NCI-H748 (cell line): ENCODE measurements around the gene RHEX.

Experiments
- DNase-seq: peaks from one replicate; lab custom pipeline; 2025; ENCODE audit not compliant: unreplicated experiment; lab: John Stamatoyannopoulos, UW

RHEX gene

GRCh38 chr1:206114692-206115640 is 62.0 kb downstream of the RHEX start:
- no peak for DNase-seq

- no peak for DNase-seq
These were observed 62.8 kb downstream of the RHEX start for GRCh38 chr1:206115791-206116190.

GRCh38 chr1:206116191-206116872 is 63.4 kb downstream of the RHEX start:
- DNase-seq = peak; percentile 68

GRCh38 chr1:206116873-206117150 is 63.8 kb downstream of the RHEX start:
- peak; percentile 22 for DNase-seq

GRCh38 chr1:206117151-206117948 is 64.4 kb downstream of the RHEX start, which contains the start of gene AVPR1B:
AVPR1B (minus strand) TSS chr1:206117388; CDS start chr1:206116890, 498 bp downstream.
- peak; percentile 73 for DNase-seq

- DNase-seq = no peak
These were observed 67.4 kb downstream of the RHEX start for GRCh38 chr1:206120406-206120805.

GRCh38 chr1:206121269-206121668 is 68.3 kb downstream of the RHEX start:
- no peak for DNase-seq

- no peak for DNase-seq
These were observed 69.7 kb downstream of the RHEX start for GRCh38 chr1:206122686-206123085.

GRCh38 chr1:206125346-206125745 is 72.4 kb downstream of the RHEX start:
- DNase-seq = no peak

- no peak for DNase-seq
These were observed 74.4 kb downstream of the RHEX start for GRCh38 chr1:206127336-206127735.

GRCh38 chr1:206128196-206128595 is 75.2 kb downstream of the RHEX start:
- no peak for DNase-seq

- no peak for DNase-seq
These were observed 78.1 kb downstream of the RHEX start for GRCh38 chr1:206131037-206131436.

- DNase-seq = no peak
These were observed 80.9 kb downstream of the RHEX start for GRCh38 chr1:206133751-206134415.

- no peak for DNase-seq
These were observed 82.3 kb downstream of the RHEX start for GRCh38 chr1:206135248-206135647.

- no peak for DNase-seq
These were observed 83.3 kb downstream of the RHEX start for GRCh38 chr1:206136241-206136640.

- peak; percentile 9 for DNase-seq
These were observed 89.0 kb downstream of the RHEX start for GRCh38 chr1:206142011-206142410.

GRCh38 chr1:206142770-206143169 is 89.8 kb downstream of the RHEX start:
- no peak for DNase-seq

GRCh38 chr1:206143537-206144172 is 90.7 kb downstream of the RHEX start:
- no peak for DNase-seq

GRCh38 chr1:206144605-206145004 is 91.6 kb downstream of the RHEX start:
- DNase-seq = peak; percentile 51

- no peak for DNase-seq
These were observed 92.9 kb downstream of the RHEX start for GRCh38 chr1:206145771-206146290.
